PC-3 (cell line): ENCODE results near the gene TM9SF1.

Experiments
- EZH2 ChIP-seq: fragments of 300-600 bp; sonication (generic); IDR thresholded peaks from one replicate; pipeline ENCODE4 v1.6.1; 2017; ENCODE audit warnings: antibody characterized with exemption, mild to moderate bottlenecking, low read length; ENCODE audit not compliant: unreplicated experiment
- EZH2phosphoT487 ChIP-seq: fragments of 300-600 bp; sonication (generic); IDR thresholded peaks from 2 replicates; pipeline ENCODE4 v1.6.1; 2018; ENCODE audit warnings: mild to moderate bottlenecking, antibody characterized with exemption, low read length, borderline replicate concordance
- TF ChIP-seq, protein P1 (sequence below): fragments of 300-600 bp; sonication (generic); conservative IDR thresholded peaks from 2 replicates; pipeline ENCODE4 v1.5.1; 2017; ENCODE audit warnings: antibody characterized with exemption, low read depth, mild to moderate bottlenecking, low read length

DNA sequence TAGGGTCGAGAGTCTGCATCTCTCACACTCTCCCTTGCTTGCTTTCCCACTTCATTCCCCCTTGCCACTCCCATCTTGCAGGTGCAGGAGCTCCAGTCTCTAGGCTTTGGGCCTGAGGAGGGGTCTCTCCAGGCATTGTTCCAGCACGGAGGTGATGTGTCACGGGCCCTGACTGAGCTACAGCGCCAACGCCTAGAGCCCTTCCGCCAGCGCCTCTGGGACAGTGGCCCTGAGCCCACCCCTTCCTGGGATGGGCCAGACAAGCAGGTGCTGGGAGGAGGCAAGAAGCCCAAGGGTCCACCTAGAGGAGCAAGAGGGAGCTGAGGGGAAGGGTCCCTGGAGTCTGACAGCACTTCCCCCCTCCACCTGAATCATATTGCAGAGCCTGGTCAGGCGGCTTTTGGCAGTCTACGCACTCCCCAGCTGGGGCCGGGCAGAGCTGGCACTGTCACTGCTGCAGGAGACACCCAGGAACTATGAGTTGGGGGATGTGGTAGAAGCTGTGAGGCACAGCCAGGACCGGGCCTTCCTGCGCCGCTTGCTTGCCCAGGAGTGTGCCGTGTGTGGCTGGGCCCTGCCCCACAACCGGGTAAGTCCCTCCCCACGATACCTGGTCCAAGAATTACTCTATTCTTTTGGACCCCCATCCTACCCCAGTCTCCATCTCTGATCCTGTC, 43.7 kb downstream of the TM9SF1 start:
- TF ChIP-seq, protein P1, sequence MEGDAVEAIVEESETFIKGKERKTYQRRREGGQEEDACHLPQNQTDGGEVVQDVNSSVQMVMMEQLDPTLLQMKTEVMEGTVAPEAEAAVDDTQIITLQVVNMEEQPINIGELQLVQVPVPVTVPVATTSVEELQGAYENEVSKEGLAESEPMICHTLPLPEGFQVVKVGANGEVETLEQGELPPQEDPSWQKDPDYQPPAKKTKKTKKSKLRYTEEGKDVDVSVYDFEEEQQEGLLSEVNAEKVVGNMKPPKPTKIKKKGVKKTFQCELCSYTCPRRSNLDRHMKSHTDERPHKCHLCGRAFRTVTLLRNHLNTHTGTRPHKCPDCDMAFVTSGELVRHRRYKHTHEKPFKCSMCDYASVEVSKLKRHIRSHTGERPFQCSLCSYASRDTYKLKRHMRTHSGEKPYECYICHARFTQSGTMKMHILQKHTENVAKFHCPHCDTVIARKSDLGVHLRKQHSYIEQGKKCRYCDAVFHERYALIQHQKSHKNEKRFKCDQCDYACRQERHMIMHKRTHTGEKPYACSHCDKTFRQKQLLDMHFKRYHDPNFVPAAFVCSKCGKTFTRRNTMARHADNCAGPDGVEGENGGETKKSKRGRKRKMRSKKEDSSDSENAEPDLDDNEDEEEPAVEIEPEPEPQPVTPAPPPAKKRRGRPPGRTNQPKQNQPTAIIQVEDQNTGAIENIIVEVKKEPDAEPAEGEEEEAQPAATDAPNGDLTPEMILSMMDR: no peak
- TF ChIP-seq EZH2 (no peak), EZH2phosphoT487 (no peak)
